Immature natural killer cell (primary cell): ENCODE measurements around the gene TMEM130. TPM values are rescaled to one million over a fixed set of nuclear protein-coding genes. Genes with fewer than 3 reads are reported as not detected.
A peak's percentile ranks its signal among the peaks of the same experiment; 100 is the strongest.

Source experiments
- DNase-seq, 3 donors: peaks; one replicate each; pipeline ENCODE4 v3.0.0; 2022; ENCODE audit warnings: mixed read lengths in 1 of 3
- H3K27ac Mint-ChIP-seq, 6 donors: one replicate each; pipeline ENCODE4 v1.8.0; 2020; ENCODE audit warnings: mixed read lengths in 6 of 6, mild to moderate bottlenecking in 5 of 6, inconsistent platforms in 4 of 6, moderate library complexity in 3 of 6
- H3K27me3 Mint-ChIP-seq, 3 donors: one replicate each; pipeline ENCODE4 v1.8.0; 2020 to 2021; ENCODE audit warnings: low read depth in 3 of 3, mild to moderate bottlenecking in 3 of 3, mixed read lengths in 3 of 3, moderate library complexity in 3 of 3, inconsistent platforms in 1 of 3
- H3K36me3 Mint-ChIP-seq, 3 donors: one replicate each; pipeline ENCODE4 v1.8.0; 2020; ENCODE audit warnings: mixed read lengths in 3 of 3, inconsistent platforms in 2 of 3, mild to moderate bottlenecking in 2 of 3
- H3K4me1 Mint-ChIP-seq, 2 donors: one replicate each; pipeline ENCODE4 v1.8.0; 2020; ENCODE audit warnings: inconsistent platforms in 2 of 2, mild to moderate bottlenecking in 2 of 2, mixed read lengths in 2 of 2, moderate library complexity in 1 of 2
- H3K4me3 Mint-ChIP-seq, 5 donors: one replicate each; pipeline ENCODE4 v1.8.0; 2020; ENCODE audit warnings: mild to moderate bottlenecking in 5 of 5, mixed read lengths in 5 of 5, inconsistent platforms in 3 of 5, moderate library complexity in 3 of 5
- H3K9me3 Mint-ChIP-seq, 6 donors: one replicate each; pipeline ENCODE4 v1.8.0; 2020; ENCODE audit warnings: mild to moderate bottlenecking in 6 of 6, mixed read lengths in 6 of 6, inconsistent platforms in 4 of 6, moderate library complexity in 3 of 6
- polyA plus RNA-seq, 3 donors: library from polyadenylated mRNA; unstranded; fragments of 300-500 nt; fragmentation: Illumina TruSeq; gene quantifications; one replicate each; pipeline ENCODE4 v1.2.3, GENCODE V29; 2021

TMEM130 gene
- polyA plus RNA-seq, 3 donors from 2014 or later, result not detected

- DNase-seq, result peak in 1 of 3 donors; percentile 5
- H3K9me3 Mint-ChIP-seq, result peaks cover 0 to 2% (median 0%) of the 10 kb centered on the region in 6 donors
- no peak overlapping the region for H3K4me3 Mint-ChIP-seq
- H3K36me3 Mint-ChIP-seq, result no peaks in the 10 kb centered on the region
- no peak overlapping the region for H3K27ac Mint-ChIP-seq
- H3K27me3 Mint-ChIP-seq, result peaks cover 0 to 6% (median 3%) of the 10 kb centered on the region in 3 donors
- peaks cover 0 to 4% of the 10 kb centered on the region in 2 donors for H3K4me1 Mint-ChIP-seq
Measured at GRCh38 chr7:98872328-98872924, 2.6 kb upstream of the TMEM130 start.

- DNase-seq, result no peak
- Mint-ChIP-seq H3K27me3 (peaks cover 1 to 7% (median 4%) of the 10 kb centered on the region in 3 donors), H3K4me3 (peak overlapping the region in 2 of 5 donors; percentile 17 to 40), H3K36me3 (no peaks in the 10 kb centered on the region), H3K27ac (no peak overlapping the region), H3K9me3 (peaks cover 0 to 2% (median 0%) of the 10 kb centered on the region in 6 donors), H3K4me1 (peaks cover 0 to 4% of the 10 kb centered on the region in 2 donors)
Measured at GRCh38 chr7:98870807-98871491, 1.1 kb upstream of the TMEM130 start.

DNA sequence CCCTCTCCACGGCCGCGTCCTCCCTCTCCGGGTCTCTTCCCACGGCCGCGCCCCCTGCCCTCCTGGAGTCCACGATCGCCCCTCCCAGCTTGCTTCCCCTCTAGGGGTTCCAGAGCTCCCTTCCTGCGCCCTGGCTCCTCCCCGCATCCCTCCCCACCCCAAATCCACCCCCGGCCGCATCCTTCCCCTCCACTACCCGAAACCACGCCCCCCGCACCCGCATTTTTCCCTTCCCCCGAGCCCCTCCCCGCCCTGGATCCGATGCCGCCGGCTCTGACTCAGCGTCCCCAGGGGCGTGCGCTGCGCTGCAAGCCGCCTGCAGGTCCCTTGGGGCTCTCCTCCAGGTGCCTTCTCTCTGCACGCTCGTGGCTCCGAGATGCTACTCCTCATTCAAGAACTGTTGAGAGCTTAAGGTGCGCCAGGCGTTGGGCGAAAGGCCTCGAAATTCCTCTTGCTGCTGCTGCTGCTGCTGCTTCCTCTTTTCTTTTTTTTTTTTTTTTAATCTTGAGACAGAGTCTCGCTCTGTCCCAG is 372 bp upstream of the TMEM130 start:
- H3K4me1 Mint-ChIP-seq, result peaks cover 0 to 4% of the 10 kb centered on the region in 2 donors
- no peaks in the 10 kb centered on the region for H3K36me3 Mint-ChIP-seq
- no peak overlapping the region for H3K27ac Mint-ChIP-seq
- peaks cover 0 to 2% (median 0%) of the 10 kb centered on the region in 6 donors for H3K9me3 Mint-ChIP-seq
- DNase-seq, result no peak
- H3K4me3 Mint-ChIP-seq, result peak overlapping the region in 3 of 5 donors; percentile 17 to 44 (median 40)
- peaks cover 1 to 7% (median 3%) of the 10 kb centered on the region in 3 donors for H3K27me3 Mint-ChIP-seq

- Mint-ChIP-seq H3K27ac (no peak overlapping the region), H3K9me3 (no peaks in the 10 kb centered on the region), H3K4me3 (no peak overlapping the region), H3K36me3 (no peaks in the 10 kb centered on the region), H3K27me3 (peaks cover 1 to 7% (median 3%) of the 10 kb centered on the region in 3 donors), H3K4me1 (peaks cover 0 to 4% of the 10 kb centered on the region in 2 donors)
- DNase-seq, result no peak
Measured at GRCh38 chr7:98869027-98869596, 702 bp downstream of the TMEM130 start.

DNA sequence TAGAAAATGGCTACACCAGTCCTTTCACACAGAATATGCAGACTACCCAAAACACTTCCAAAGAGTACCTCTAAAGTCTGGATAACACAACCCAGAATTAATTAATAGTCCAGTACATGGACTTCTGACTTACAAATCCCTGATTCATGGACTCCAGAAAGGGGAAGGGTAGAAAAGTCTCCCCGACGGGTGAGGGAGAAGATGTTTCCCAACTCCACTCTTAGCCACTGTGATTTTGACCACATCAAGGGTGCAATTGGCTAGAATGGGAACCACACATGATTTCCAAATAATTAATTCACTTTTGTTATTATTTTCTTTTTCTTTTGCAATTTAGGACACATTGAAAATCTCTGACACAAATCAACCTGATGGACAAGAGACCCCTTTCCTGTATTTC is 1.4 kb downstream of the TMEM130 start:
- Mint-ChIP-seq H3K36me3 (no peaks in the 10 kb centered on the region), H3K4me1 (peaks cover 0 to 4% of the 10 kb centered on the region in 2 donors), H3K9me3 (no peaks in the 10 kb centered on the region), H3K27me3 (peaks cover 1 to 9% (median 3%) of the 10 kb centered on the region in 3 donors), H3K4me3 (no peak overlapping the region), H3K27ac (no peak overlapping the region)
- no peak for DNase-seq

GRCh38 chr7:98866765-98867164 is 3.0 kb downstream of the TMEM130 start:
- Mint-ChIP-seq H3K4me3 (no peak overlapping the region), H3K4me1 (peaks cover 0 to 4% of the 10 kb centered on the region in 2 donors), H3K36me3 (no peaks in the 10 kb centered on the region), H3K27me3 (peaks cover 3 to 9% (median 4%) of the 10 kb centered on the region in 3 donors), H3K27ac (no peak overlapping the region), H3K9me3 (no peaks in the 10 kb centered on the region)
- DNase-seq, result no peak

DNA sequence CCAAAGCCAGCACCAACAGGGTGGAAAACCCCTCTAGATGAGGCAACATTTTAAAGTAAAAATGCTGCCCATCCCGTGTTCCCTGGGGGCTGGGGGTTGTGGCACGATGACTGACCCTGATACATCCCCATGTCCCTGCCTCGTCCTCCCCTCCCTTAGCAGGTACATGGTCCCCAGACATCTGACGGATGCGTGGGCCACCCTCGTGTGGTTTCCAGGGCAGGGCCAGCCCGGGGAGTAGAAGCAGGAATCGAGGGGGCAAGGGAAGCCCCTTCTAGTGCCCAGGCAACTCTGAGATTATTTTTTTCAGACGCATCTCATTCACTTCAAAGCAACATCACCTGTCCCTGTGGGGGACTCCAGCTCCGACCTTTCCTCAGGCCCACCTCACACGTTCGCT is 3.5 kb downstream of the TMEM130 start:
- Mint-ChIP-seq H3K4me1 (peaks cover 0 to 4% of the 10 kb centered on the region in 2 donors), H3K9me3 (no peaks in the 10 kb centered on the region), H3K27ac (no peak overlapping the region), H3K27me3 (peaks cover 3 to 9% (median 4%) of the 10 kb centered on the region in 3 donors), H3K36me3 (no peaks in the 10 kb centered on the region), H3K4me3 (no peak overlapping the region)
- no peak for DNase-seq

- H3K4me1 Mint-ChIP-seq, result no peaks in the 10 kb centered on the region
- H3K36me3 Mint-ChIP-seq, result no peaks in the 10 kb centered on the region
- no peak for DNase-seq
- H3K27ac Mint-ChIP-seq, result no peak overlapping the region
- no peak overlapping the region for H3K4me3 Mint-ChIP-seq
- H3K9me3 Mint-ChIP-seq, result no peaks in the 10 kb centered on the region
- peaks cover 3 to 9% (median 4%) of the 10 kb centered on the region in 3 donors for H3K27me3 Mint-ChIP-seq
Measured at GRCh38 chr7:98864731-98865453, 4.9 kb downstream of the TMEM130 start.

DNA sequence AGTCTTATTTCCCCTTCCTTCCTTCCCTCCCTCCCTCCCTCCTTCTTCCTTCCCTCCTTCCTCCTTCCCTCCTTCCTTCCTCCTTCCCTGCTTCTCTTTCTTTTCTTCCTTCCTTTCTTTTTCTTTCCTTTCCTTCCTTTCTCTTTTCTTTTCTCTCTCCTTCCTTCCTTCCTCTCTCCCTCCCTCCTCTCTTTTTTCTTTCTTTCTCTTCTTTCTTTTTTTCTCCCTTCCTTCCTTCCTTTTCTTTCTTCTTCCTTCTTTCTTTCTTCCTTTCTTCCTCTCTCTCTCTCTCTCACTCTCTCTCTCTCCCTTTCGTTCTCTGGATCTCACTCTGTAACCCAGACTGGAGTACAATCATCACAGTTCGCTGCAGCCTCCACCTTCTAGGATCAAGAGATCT is 6.2 kb downstream of the TMEM130 start:
- Mint-ChIP-seq H3K4me1 (no peaks in the 10 kb centered on the region), H3K9me3 (no peaks in the 10 kb centered on the region), H3K36me3 (no peaks in the 10 kb centered on the region), H3K4me3 (no peak overlapping the region), H3K27me3 (peaks cover 3 to 8% (median 4%) of the 10 kb centered on the region in 3 donors), H3K27ac (peak overlapping the region in 1 of 6 donors; percentile 84)
- DNase-seq, result no peak

GRCh38 chr7:98862716-98863420 is 6.9 kb downstream of the TMEM130 start:
- Mint-ChIP-seq H3K27ac (no peak overlapping the region), H3K9me3 (no peaks in the 10 kb centered on the region), H3K4me1 (no peaks in the 10 kb centered on the region), H3K27me3 (peaks cover 3 to 12% (median 4%) of the 10 kb centered on the region in 3 donors), H3K4me3 (no peak overlapping the region), H3K36me3 (no peaks in the 10 kb centered on the region)
- DNase-seq, result no peak

DNA sequence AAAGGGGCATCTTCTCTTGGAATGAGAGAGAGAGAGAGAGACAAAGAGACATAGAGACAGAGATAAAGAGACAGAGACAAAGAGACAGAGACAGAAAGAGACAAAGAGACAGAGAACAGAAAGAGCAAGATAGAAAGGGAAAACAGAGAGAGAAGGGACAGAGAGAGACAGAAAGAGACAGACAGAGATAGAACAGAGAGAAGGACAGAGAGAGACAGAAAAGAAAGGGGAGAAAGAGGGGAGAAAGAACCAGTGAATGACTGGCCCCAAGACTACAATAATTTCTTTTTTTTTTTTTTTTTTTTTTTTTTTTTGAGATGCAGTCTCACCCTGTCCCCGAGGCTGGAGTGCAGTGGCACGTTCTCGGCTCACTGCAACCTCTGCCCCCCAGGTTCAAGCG is 7.6 kb downstream of the TMEM130 start:
- no peak for DNase-seq

GRCh38 chr7:98860071-98860470 is 9.7 kb downstream of the TMEM130 start:
- Mint-ChIP-seq H3K27ac (no peak overlapping the region), H3K4me3 (no peak overlapping the region), H3K36me3 (no peaks in the 10 kb centered on the region), H3K9me3 (no peaks in the 10 kb centered on the region), H3K27me3 (peaks cover 5 to 11% (median 5%) of the 10 kb centered on the region in 3 donors), H3K4me1 (no peaks in the 10 kb centered on the region)
- no peak for DNase-seq

More for the DNA sequence above, 7.6 kb downstream of the TMEM130 start:
- Mint-ChIP-seq H3K9me3 (no peaks in the 10 kb centered on the region), H3K27ac (no peak overlapping the region), H3K36me3 (no peaks in the 10 kb centered on the region), H3K4me1 (no peaks in the 10 kb centered on the region), H3K27me3 (peaks cover 4 to 14% (median 4%) of the 10 kb centered on the region in 3 donors), H3K4me3 (no peak overlapping the region)
